Osteocyte (in vitro differentiated cells): ENCODE results near the gene NDRG3. TPM values are rescaled to one million over a fixed set of nuclear protein-coding genes. Genes with fewer than 3 reads are reported as not detected.

Experiments used
- DNase-seq: peaks from one replicate; pipeline ENCODE4 v3.0.0; 2021; ENCODE audit warnings: mixed read lengths; ENCODE audit not compliant: unreplicated experiment; ENCODE audit errors: extremely low spot score
- H3K27ac Mint-ChIP-seq: one replicate; pipeline ENCODE4 v1.8.0; 2021; ENCODE audit warnings: mild to moderate bottlenecking, mixed read lengths; ENCODE audit not compliant: unreplicated experiment
- H3K27me3 Mint-ChIP-seq: one replicate; pipeline ENCODE4 v1.8.0; 2021; ENCODE audit warnings: mixed read lengths; ENCODE audit not compliant: unreplicated experiment
- H3K36me3 Mint-ChIP-seq: one replicate; pipeline ENCODE4 v1.8.0; 2021; ENCODE audit warnings: mixed read lengths; ENCODE audit not compliant: unreplicated experiment
- H3K4me1 Mint-ChIP-seq: one replicate; pipeline ENCODE4 v1.8.0; 2021; ENCODE audit warnings: mixed read lengths; ENCODE audit not compliant: unreplicated experiment
- H3K4me3 Mint-ChIP-seq: one replicate; pipeline ENCODE4 v1.8.0; 2021; ENCODE audit warnings: mild to moderate bottlenecking, moderate library complexity, mixed read lengths; ENCODE audit not compliant: unreplicated experiment
- H3K9me3 Mint-ChIP-seq: one replicate; pipeline ENCODE4 v1.8.0; 2021; ENCODE audit warnings: mixed read lengths; ENCODE audit not compliant: unreplicated experiment
- CTCF ChIP-seq: fragments of 200-600 bp; sonication (generic); IDR thresholded peaks from 2 replicates; pipeline ENCODE4 v1.5.0; 2021; ENCODE audit warnings: antibody characterized with exemption, mild to moderate bottlenecking, moderate library complexity
- total RNA-seq: library from RNA; stranded (reverse); gene quantifications from 2 replicates; pipeline ENCODE4 v1.2.1, GENCODE V29; 2021

NDRG3 gene
- total RNA-seq, 1 donor from 2014 or later: 32.2 TPM

- DNase-seq: no peak
- Mint-ChIP-seq H3K27ac (no peak overlapping the region), H3K9me3 (no peaks in the 10 kb centered on the region), H3K27me3 (no peaks in the 10 kb centered on the region), H3K4me3 (no peak overlapping the region), H3K36me3 (peaks cover 13% of the 10 kb centered on the region), H3K4me1 (no peaks in the 10 kb centered on the region)
- TF ChIP-seq CTCF: no peak
Observed at GRCh38 chr20:36663031-36663430, 82.9 kb downstream of the NDRG3 start.

- no peak for DNase-seq
- TF ChIP-seq CTCF: no peak
- H3K36me3 Mint-ChIP-seq: peaks cover 12% of the 10 kb centered on the region
- no peak overlapping the region for H3K27ac Mint-ChIP-seq
- H3K27me3 Mint-ChIP-seq: no peaks in the 10 kb centered on the region
- no peaks in the 10 kb centered on the region for H3K4me1 Mint-ChIP-seq
- H3K4me3 Mint-ChIP-seq: no peak overlapping the region
- H3K9me3 Mint-ChIP-seq: no peaks in the 10 kb centered on the region
Observed at GRCh38 chr20:36658300-36658699, 87.6 kb downstream of the NDRG3 start.

GRCh38 chr20:36656733-36657132 is 89.2 kb downstream of the NDRG3 start:
- H3K9me3 Mint-ChIP-seq: no peaks in the 10 kb centered on the region
- no peaks in the 10 kb centered on the region for H3K4me1 Mint-ChIP-seq
- no peak for TF ChIP-seq CTCF
- H3K27ac Mint-ChIP-seq: no peak overlapping the region
- no peak for DNase-seq
- no peaks in the 10 kb centered on the region for H3K27me3 Mint-ChIP-seq
- H3K36me3 Mint-ChIP-seq: peaks cover 16% of the 10 kb centered on the region
- H3K4me3 Mint-ChIP-seq: no peak overlapping the region

- no peaks in the 10 kb centered on the region for H3K27me3 Mint-ChIP-seq
- no peaks in the 10 kb centered on the region for H3K9me3 Mint-ChIP-seq
- TF ChIP-seq CTCF: no peak
- no peaks in the 10 kb centered on the region for H3K4me1 Mint-ChIP-seq
- no peak overlapping the region for H3K27ac Mint-ChIP-seq
- H3K4me3 Mint-ChIP-seq: no peak overlapping the region
- no peak for DNase-seq
- H3K36me3 Mint-ChIP-seq: peaks cover 17% of the 10 kb centered on the region
Observed at GRCh38 chr20:36655004-36655403, 90.9 kb downstream of the NDRG3 start.

GRCh38 chr20:36654506-36654905 is 91.4 kb downstream of the NDRG3 start:
- H3K27ac Mint-ChIP-seq: no peak overlapping the region

More at GRCh38 chr20:36654506-36654905, 91.4 kb downstream of the NDRG3 start:
- no peak for DNase-seq
- no peak for TF ChIP-seq CTCF
- Mint-ChIP-seq H3K9me3 (no peaks in the 10 kb centered on the region), H3K4me1 (no peaks in the 10 kb centered on the region), H3K27me3 (no peaks in the 10 kb centered on the region), H3K36me3 (peaks cover 17% of the 10 kb centered on the region), H3K4me3 (no peak overlapping the region)
